DMS153 treated with DMSO at 0.1 percent for 48 hours (cell line): ENCODE measurements around the gene FFAR3.
"Not testable (repeated sequence)": the region's sequence is repeated elsewhere in the genome, so short reads cannot be mapped to it uniquely, and the experiment has no call there.

ENCODE experiments used
- DNase-seq: peaks from one replicate; lab custom pipeline; 2025; ENCODE audit not compliant: unreplicated experiment; lab: John Stamatoyannopoulos, UW

The FFAR3 gene

GRCh38 chr19:35349614-35350521, 8.4 kb upstream of the FFAR3 start:
- no peak for DNase-seq

- DNase-seq = no peak
Measured at GRCh38 chr19:35350591-35350990, 7.7 kb upstream of the FFAR3 start.

GRCh38 chr19:35351411-35352176, 6.7 kb upstream of the FFAR3 start:
- DNase-seq = no peak

GRCh38 chr19:35352177-35352447, 6.1 kb upstream of the FFAR3 start:
- DNase-seq = no peak

- peak; percentile 62 for DNase-seq
Measured at GRCh38 chr19:35352448-35353304, 5.6 kb upstream of the FFAR3 start.

GRCh38 chr19:35353635-35354034, 4.6 kb upstream of the FFAR3 start:
- no peak for DNase-seq

- DNase-seq = no peak
Measured at GRCh38 chr19:35354898-35355297, 3.4 kb upstream of the FFAR3 start.

- no peak for DNase-seq
Measured at GRCh38 chr19:35355791-35356460, 2.3 kb upstream of the FFAR3 start.

GRCh38 chr19:35358834-35359233, 574 bp downstream of the FFAR3 start:
- not testable (repeated sequence) for DNase-seq

- not testable (repeated sequence) for DNase-seq
Measured at GRCh38 chr19:35359395-35359794, 1.1 kb downstream of the FFAR3 start.

GRCh38 chr19:35360081-35360480, 1.8 kb downstream of the FFAR3 start:
- DNase-seq = not testable (repeated sequence)

GRCh38 chr19:35360880-35361420, 2.7 kb downstream of the FFAR3 start:
- DNase-seq = no peak

- no peak for DNase-seq
Measured at GRCh38 chr19:35362261-35363000, 4.2 kb downstream of the FFAR3 start.

- DNase-seq = no peak
Measured at GRCh38 chr19:35363001-35363590, 4.8 kb downstream of the FFAR3 start.

- no peak for DNase-seq
Measured at GRCh38 chr19:35363711-35364425, 5.6 kb downstream of the FFAR3 start.

- no peak for DNase-seq
Measured at GRCh38 chr19:35365303-35365702, 7.0 kb downstream of the FFAR3 start.

GRCh38 chr19:35368378-35368777, 10.1 kb downstream of the FFAR3 start:
- no peak for DNase-seq

GRCh38 chr19:35369522-35369921, 11.3 kb downstream of the FFAR3 start:
- DNase-seq = no peak

- no peak for DNase-seq
Measured at GRCh38 chr19:35370722-35371121, 12.5 kb downstream of the FFAR3 start, which contains the start of gene GPR42. Gene GPR42, plus strand, starts transcription at chr19:35371068. Its CDS starts 292 bp downstream, at chr19:35371360.
